ENCODE data around the gene IL2RA. TPM values are rescaled to one million over a fixed set of nuclear protein-coding genes. Genes with fewer than 3 reads are reported as not detected.

IL2RA gene
- polyA plus RNA-seq, 1 donor (not counting 4 experiments of a cell fraction or from before 2014, with no cell fraction given): not detected

DNA sequence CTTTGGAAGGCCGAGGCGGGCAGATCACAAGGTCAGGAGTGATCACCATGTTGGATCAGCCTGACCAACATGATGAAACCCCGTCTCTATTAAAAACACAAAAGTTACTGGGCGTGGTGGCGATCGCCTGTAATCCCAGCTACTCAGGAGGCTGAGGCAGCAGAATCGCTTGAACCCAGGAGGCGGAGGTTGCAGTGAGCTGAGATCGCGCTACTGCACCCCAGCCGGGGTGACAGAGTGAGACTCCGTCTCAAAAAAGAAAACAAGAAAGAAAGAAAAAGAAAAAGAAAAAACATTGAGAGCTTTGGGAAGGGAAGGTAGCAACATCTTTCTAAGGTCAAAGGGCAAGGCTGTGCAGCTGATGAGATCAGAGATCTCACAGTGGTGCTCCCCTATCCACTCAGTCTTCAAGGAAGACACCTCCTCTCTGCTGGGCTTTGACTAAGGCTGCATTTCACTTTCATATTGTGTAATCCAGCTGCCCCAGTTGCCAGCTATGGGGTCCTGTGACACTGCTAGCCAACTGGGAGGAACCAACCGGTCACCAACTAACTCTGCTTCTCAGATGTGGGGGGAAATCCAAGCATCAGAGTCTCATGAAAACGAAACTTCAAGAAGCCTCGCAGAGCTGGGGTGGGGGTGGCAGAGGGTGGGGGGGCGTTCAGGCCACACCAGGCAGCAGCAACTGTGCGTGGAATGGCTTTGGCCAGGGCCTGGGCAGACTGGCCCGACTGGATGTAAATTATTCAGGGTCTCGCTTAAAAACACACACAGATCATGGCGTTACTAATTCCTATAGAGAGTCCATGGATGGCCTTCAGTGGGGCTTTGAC lies 86.3 kb downstream of the IL2RA start:
- Histone ChIP-seq H3K36me3 (ENCODE audit: control insufficient read depth in 2 of 2, extremely low read depth in 1 of 2, insufficient read depth in 2 of 2, low read length in 2 of 2) (no peaks in the 10 kb centered on the region), H3K4me2 (ENCODE audit: control insufficient read depth, extremely low read depth, insufficient read depth, low read depth, low read length) (peak overlapping the region; percentile 93), H3K4me1 (ENCODE audit: control insufficient read depth, extremely low read depth, insufficient read depth, low read length) (peaks cover 12% of the 10 kb centered on the region), H3K27ac (ENCODE audit: control insufficient read depth, insufficient read depth, low read length) (no peak overlapping the region), H3K4me3 (ENCODE audit: control insufficient read depth in 2 of 3, extremely low read depth in 1 of 3, insufficient read depth in 2 of 3, low read depth in 1 of 3, low read length in 3 of 3) (peak overlapping the region; percentile 65 to 81 (median 79)), H3K9me1 (ENCODE audit: control insufficient read depth, extremely low read depth, insufficient read depth, low read length) (no peaks in the 10 kb centered on the region), H4K20me1 (ENCODE audit: control insufficient read depth, extremely low read depth, insufficient read depth, low read length) (no peaks in the 10 kb centered on the region), H3K9ac (ENCODE audit: control insufficient read depth, extremely low read depth, insufficient read depth, low read length) (peak overlapping the region; percentile 74), H2AFZ (ENCODE audit: control insufficient read depth, low read length) (peak overlapping the region; percentile 2), H3K27me3 (ENCODE audit: control insufficient read depth, extremely low read depth, insufficient read depth, low read length) (peaks cover 20% of the 10 kb centered on the region), H3K9me3 (ENCODE audit: control insufficient read depth, low read depth, low read length) (no peaks in the 10 kb centered on the region), H3K79me2 (ENCODE audit: control insufficient read depth, insufficient read depth, low read length) (peaks cover 2% of the 10 kb centered on the region)
- TF ChIP-seq, protein P1, sequence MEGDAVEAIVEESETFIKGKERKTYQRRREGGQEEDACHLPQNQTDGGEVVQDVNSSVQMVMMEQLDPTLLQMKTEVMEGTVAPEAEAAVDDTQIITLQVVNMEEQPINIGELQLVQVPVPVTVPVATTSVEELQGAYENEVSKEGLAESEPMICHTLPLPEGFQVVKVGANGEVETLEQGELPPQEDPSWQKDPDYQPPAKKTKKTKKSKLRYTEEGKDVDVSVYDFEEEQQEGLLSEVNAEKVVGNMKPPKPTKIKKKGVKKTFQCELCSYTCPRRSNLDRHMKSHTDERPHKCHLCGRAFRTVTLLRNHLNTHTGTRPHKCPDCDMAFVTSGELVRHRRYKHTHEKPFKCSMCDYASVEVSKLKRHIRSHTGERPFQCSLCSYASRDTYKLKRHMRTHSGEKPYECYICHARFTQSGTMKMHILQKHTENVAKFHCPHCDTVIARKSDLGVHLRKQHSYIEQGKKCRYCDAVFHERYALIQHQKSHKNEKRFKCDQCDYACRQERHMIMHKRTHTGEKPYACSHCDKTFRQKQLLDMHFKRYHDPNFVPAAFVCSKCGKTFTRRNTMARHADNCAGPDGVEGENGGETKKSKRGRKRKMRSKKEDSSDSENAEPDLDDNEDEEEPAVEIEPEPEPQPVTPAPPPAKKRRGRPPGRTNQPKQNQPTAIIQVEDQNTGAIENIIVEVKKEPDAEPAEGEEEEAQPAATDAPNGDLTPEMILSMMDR (optimal IDR thresholded peaks at IDR 0.05 in 1 of 3, IDR thresholded peaks at IDR 0.05 in 1 of 3, conservative IDR thresholded peaks at IDR 0.05 in 1 of 3; ENCODE audit: extremely low read depth in 1 of 3, insufficient read depth in 2 of 3, low read length in 3 of 3): no peak
- no peak for TF ChIP-seq EZH2 (IDR thresholded peaks at IDR 0.05; ENCODE audit: low read length)
- dilution Hi-C loops (cut with MboI; ENCODE audit: extremely low pct_ligation_motif_present, low sequenced_read_pairs): no loop called here
- FAIRE-seq (no peak), DNase-seq (ENCODE audit: low read depth, low spot score) (no peak)

DNA sequence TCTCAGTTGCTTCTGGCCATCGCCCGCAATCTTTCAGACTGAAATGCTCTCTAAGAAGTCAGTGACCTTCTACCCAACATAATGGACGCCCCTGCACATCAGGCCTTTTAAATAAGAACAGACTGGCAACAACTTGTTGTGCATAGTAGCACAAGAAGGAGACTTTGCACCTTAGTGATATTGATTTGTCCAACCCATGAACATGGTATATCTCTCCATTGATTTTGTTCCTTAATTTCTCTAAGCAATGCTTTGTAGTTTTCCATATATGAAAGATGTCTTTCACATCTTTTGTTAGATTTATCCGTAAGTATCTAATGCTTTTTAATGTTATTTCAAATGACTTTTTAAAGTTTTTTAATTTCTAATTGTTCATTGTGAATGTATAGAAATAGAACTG lies 89.1 kb downstream of the IL2RA start:
- no peaks in the 10 kb centered on the region for H3K9me1 ChIP-seq (ENCODE audit: control insufficient read depth, extremely low read depth, insufficient read depth, low read length)
- H3K9me3 ChIP-seq (ENCODE audit: control insufficient read depth, low read depth, low read length): no peaks in the 10 kb centered on the region
- H3K79me2 ChIP-seq (ENCODE audit: control insufficient read depth, insufficient read depth, low read length): peaks cover 2% of the 10 kb centered on the region
- H3K27me3 ChIP-seq (ENCODE audit: control insufficient read depth, extremely low read depth, insufficient read depth, low read length): peaks cover 5% of the 10 kb centered on the region
- H3K4me2 ChIP-seq (ENCODE audit: control insufficient read depth, extremely low read depth, insufficient read depth, low read depth, low read length): no peak overlapping the region
- TF ChIP-seq, protein P1 (optimal IDR thresholded peaks at IDR 0.05 in 1 of 3, IDR thresholded peaks at IDR 0.05 in 1 of 3, conservative IDR thresholded peaks at IDR 0.05 in 1 of 3; ENCODE audit: extremely low read depth in 1 of 3, insufficient read depth in 2 of 3, low read length in 3 of 3): no peak
- no peaks in the 10 kb centered on the region for H3K36me3 ChIP-seq (ENCODE audit: control insufficient read depth in 2 of 2, extremely low read depth in 1 of 2, insufficient read depth in 2 of 2, low read length in 2 of 2)
- no peak for FAIRE-seq
- no peak overlapping the region for H2AFZ ChIP-seq (ENCODE audit: control insufficient read depth, low read length)
- no peaks in the 10 kb centered on the region for H4K20me1 ChIP-seq (ENCODE audit: control insufficient read depth, extremely low read depth, insufficient read depth, low read length)
- H3K4me3 ChIP-seq (ENCODE audit: control insufficient read depth in 2 of 3, extremely low read depth in 1 of 3, insufficient read depth in 2 of 3, low read depth in 1 of 3, low read length in 3 of 3): no peak overlapping the region
- no peak overlapping the region for H3K27ac ChIP-seq (ENCODE audit: control insufficient read depth, insufficient read depth, low read length)
- no peak for DNase-seq (ENCODE audit: low read depth, low spot score)
- dilution Hi-C loops (cut with MboI; ENCODE audit: extremely low pct_ligation_motif_present, low sequenced_read_pairs): loop anchor here (25.0 kb wide), 1 partner anchor 114 kb away; the partner anchor contains the start of gene RBM17
- H3K4me1 ChIP-seq (ENCODE audit: control insufficient read depth, extremely low read depth, insufficient read depth, low read length): peaks cover 12% of the 10 kb centered on the region
- H3K9ac ChIP-seq (ENCODE audit: control insufficient read depth, extremely low read depth, insufficient read depth, low read length): no peak overlapping the region
